ENCODE results near the gene EPO. TPM values are rescaled to one million over a fixed set of nuclear protein-coding genes. Genes with fewer than 3 reads are reported as not detected.

Gene EPO
- total RNA-seq, 2 donors from 2014 or later, result 0.33 TPM; not detected in 1

DNA sequence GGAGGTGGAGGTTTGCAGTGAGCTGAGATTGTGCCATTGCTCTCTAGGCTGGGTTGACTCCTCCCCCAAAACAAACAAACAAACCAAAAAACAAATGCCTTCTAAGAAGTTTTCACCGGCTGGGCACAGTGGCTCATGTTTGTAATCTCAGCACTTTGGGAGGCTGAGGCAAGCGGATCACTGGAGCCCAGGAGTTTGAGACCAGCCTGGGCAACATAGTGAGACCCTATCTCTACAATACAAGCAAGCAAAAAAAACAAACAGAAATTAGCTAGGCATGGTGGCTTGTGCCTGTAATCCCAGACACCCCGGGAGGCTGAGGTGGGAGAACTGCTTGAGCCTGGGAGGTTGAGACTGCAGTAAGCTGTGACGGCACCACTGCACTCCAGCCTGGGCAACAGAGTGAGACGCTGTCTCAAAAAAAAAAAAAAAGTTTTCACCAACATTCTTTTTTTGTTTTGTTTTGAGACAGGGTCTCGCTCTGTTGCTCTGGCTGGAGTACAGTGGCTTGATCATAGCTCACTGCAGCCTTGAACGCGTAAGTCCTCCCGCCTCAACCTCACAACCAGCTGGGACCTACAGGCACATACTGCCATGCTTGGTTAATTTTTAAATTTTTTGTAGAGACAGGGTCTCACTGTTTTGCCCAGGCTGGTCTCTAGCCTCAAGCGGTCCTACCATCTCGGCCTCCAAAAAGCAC lies 11.8 kb downstream of the EPO start:
- no peak overlapping the region for H3K27ac ChIP-seq (ENCODE audit: low read depth, low read length)
- Mint-ChIP-seq H3K36me3 (ENCODE audit: low read depth) (no peaks in the 10 kb centered on the region), H3K9me3 (no peaks in the 10 kb centered on the region), H3K27me3 (ENCODE audit: insufficient read depth) (peaks cover 8% of the 10 kb centered on the region), H3K4me1 (no peaks in the 10 kb centered on the region), H3K4me3 (no peak overlapping the region), H3K27ac (no peak overlapping the region)
- no peaks in the 10 kb centered on the region for H3K9me3 ChIP-seq (ENCODE audit: control insufficient read depth, low read length)
- H3K27me3 ChIP-seq (ENCODE audit: control insufficient read depth, insufficient read depth, low read length, poor library complexity, severe bottlenecking), result no peaks in the 10 kb centered on the region
- H3K4me3 ChIP-seq (ENCODE audit: low read length), result no peak overlapping the region
- H3K9ac ChIP-seq (ENCODE audit: extremely low read depth, low read length, poor library complexity, severe bottlenecking), result no peak overlapping the region
- TF ChIP-seq CTCF (conservative IDR thresholded peaks at IDR 0.05), result no peak
- no peaks in the 10 kb centered on the region for H3K4me1 ChIP-seq (ENCODE audit: control insufficient read depth, insufficient read depth, low read length)
- DNase-seq, result no peak
- no peaks in the 10 kb centered on the region for H3K36me3 ChIP-seq (ENCODE audit: control insufficient read depth, insufficient read depth, low read length)
- 89 to 90% methylated on average over 10 to 11 of the region's 11 CpGs for WGBS, 2 experiments (ENCODE audit: insufficient coverage in 1 of 2, insufficient read length in 1 of 2)

DNA sequence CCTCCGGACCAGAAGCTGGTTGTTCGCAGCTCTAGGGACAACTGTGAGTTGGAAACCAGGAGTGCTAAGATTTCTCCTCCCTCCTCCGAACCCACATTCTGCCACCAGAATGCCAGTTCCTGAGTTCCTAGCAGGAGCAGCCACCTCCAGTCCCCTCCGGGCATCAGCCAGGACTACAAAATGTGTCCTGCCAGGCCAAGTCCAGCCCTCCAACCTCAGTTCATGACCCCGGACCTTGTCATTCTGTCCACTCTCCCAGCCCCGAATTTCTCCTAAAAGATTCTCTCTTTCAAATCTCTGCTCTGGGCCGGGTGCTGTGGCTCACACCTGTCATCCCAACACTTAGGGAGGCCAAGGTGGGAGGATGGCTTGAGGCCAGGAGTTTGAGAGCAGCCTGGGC lies 15.5 kb downstream of the EPO start:
- Histone ChIP-seq H3K9ac (ENCODE audit: extremely low read depth, low read length, poor library complexity, severe bottlenecking) (no peak overlapping the region), H3K4me3 (ENCODE audit: low read length) (no peak overlapping the region), H3K27me3 (ENCODE audit: control insufficient read depth, insufficient read depth, low read length, poor library complexity, severe bottlenecking) (no peaks in the 10 kb centered on the region), H3K9me3 (ENCODE audit: control insufficient read depth, low read length) (no peaks in the 10 kb centered on the region), H3K36me3 (ENCODE audit: control insufficient read depth, insufficient read depth, low read length) (no peaks in the 10 kb centered on the region), H3K4me1 (ENCODE audit: control insufficient read depth, insufficient read depth, low read length) (no peaks in the 10 kb centered on the region), H3K27ac (ENCODE audit: low read depth, low read length) (no peak overlapping the region)
- 83 to 89% methylated on average over 1 to 7 of the region's 7 CpGs for WGBS, 2 experiments (ENCODE audit: insufficient coverage in 1 of 2, insufficient read length in 1 of 2)
- no peak for DNase-seq
- H3K4me1 Mint-ChIP-seq, result no peaks in the 10 kb centered on the region
- peaks cover 7% of the 10 kb centered on the region for H3K9me3 Mint-ChIP-seq
- no peak overlapping the region for H3K27ac Mint-ChIP-seq
- no peak for TF ChIP-seq CTCF (conservative IDR thresholded peaks at IDR 0.05)
- peaks cover 2% of the 10 kb centered on the region for H3K36me3 Mint-ChIP-seq (ENCODE audit: low read depth)
- peaks cover 5% of the 10 kb centered on the region for H3K27me3 Mint-ChIP-seq (ENCODE audit: insufficient read depth)
- H3K4me3 Mint-ChIP-seq, result no peak overlapping the region

DNA sequence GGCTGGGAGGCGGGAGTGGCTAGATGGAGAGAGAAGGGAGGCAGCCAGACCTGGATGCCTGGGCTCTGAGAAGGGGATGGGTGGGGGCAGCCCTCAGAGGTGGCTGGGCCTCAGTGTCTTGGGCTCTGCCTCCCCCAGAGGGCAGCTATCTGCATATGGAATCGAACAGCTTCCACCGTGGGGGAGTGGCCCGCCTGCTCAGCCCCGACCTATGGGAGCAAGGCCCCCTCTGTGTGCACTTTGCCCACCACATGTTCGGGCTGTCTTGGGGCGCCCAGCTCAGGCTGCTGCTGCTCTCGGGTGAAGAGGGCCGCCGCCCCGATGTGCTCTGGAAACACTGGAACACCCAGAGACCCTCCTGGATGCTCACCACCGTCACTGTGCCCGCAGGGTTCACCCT lies 16.4 kb downstream of the EPO start:
- H3K9me3 Mint-ChIP-seq, result peaks cover 7% of the 10 kb centered on the region

More for the DNA sequence above, 16.4 kb downstream of the EPO start:
- H3K4me1 Mint-ChIP-seq, result no peaks in the 10 kb centered on the region
- peaks cover 2% of the 10 kb centered on the region for H3K36me3 Mint-ChIP-seq (ENCODE audit: low read depth)
- DNase-seq, result no peak
- H3K27me3 Mint-ChIP-seq (ENCODE audit: insufficient read depth), result peaks cover 5% of the 10 kb centered on the region
- H3K36me3 ChIP-seq (ENCODE audit: control insufficient read depth, insufficient read depth, low read length), result no peaks in the 10 kb centered on the region
- H3K4me3 Mint-ChIP-seq, result no peak overlapping the region
- H3K27ac Mint-ChIP-seq, result no peak overlapping the region
- no peak overlapping the region for H3K27ac ChIP-seq (ENCODE audit: low read depth, low read length)
- H3K9ac ChIP-seq (ENCODE audit: extremely low read depth, low read length, poor library complexity, severe bottlenecking), result no peak overlapping the region
- TF ChIP-seq CTCF (conservative IDR thresholded peaks at IDR 0.05), result no peak
- no peak overlapping the region for H3K4me3 ChIP-seq (ENCODE audit: low read length)
- H3K4me1 ChIP-seq (ENCODE audit: control insufficient read depth, insufficient read depth, low read length), result no peaks in the 10 kb centered on the region
- H3K27me3 ChIP-seq (ENCODE audit: control insufficient read depth, insufficient read depth, low read length, poor library complexity, severe bottlenecking), result no peaks in the 10 kb centered on the region
- H3K9me3 ChIP-seq (ENCODE audit: control insufficient read depth, low read length), result no peaks in the 10 kb centered on the region
- WGBS, 2 experiments (ENCODE audit: insufficient coverage in 1 of 2, insufficient read length in 1 of 2), result 85 to 89% methylated on average over 7 to 13 of the region's 13 CpGs

Data from endodermal cell (in vitro differentiated cells).